ENCODE measurements around the gene RPS16. TPM values are rescaled to one million over a fixed set of nuclear protein-coding genes. Genes with fewer than 3 reads are reported as not detected.

The RPS16 gene
- total and polyA plus RNA-seq, 2 donors (not counting 1 experiment from before 2014, with no cell fraction given): 3,910 to 6,448 TPM

- Mint-ChIP-seq H3K4me3 (peak overlapping the region; percentile 94), H3K9me3 (ENCODE audit: insufficient read depth) (no peaks in the 10 kb centered on the region), H3K27ac (peak overlapping the region; percentile 99), H3K27me3 (no peaks in the 10 kb centered on the region), H3K4me1 (peaks cover 58% of the 10 kb centered on the region)
- Histone ChIP-seq H4K20me1 (ENCODE audit: control insufficient read depth, insufficient read depth, low read length, poor library complexity, severe bottlenecking) (peaks cover 28% of the 10 kb centered on the region), H3K27me3 (replicated peaks in 1 of 4; ENCODE audit: control extremely low read depth in 1 of 4, control insufficient read depth in 3 of 4, insufficient read depth in 4 of 4, low read length in 3 of 4) (no peaks in the 10 kb centered on the region), H3K27ac (ENCODE audit: low read length in 2 of 2) (peak overlapping the region; percentile 100), H2AFZ (ENCODE audit: insufficient read depth, low read depth, low read length, poor library complexity, severe bottlenecking) (no peak overlapping the region), H3K9ac (ENCODE audit: low read length) (peak overlapping the region; percentile 99), H3K9me3 (ENCODE audit: control extremely low read depth in 1 of 3, control insufficient read depth in 2 of 3, insufficient read depth in 1 of 3, low read length in 2 of 3) (peaks cover 0 to 2% (median 0%) of the 10 kb centered on the region in 3 donors), H3K4me2 (replicated peaks; ENCODE audit: low read depth, low read length, poor library complexity, severe bottlenecking) (peak overlapping the region; percentile 100), H3K4me1 (ENCODE audit: control insufficient read depth in 2 of 2, insufficient read depth in 2 of 2, low read length in 2 of 2) (peaks cover 39 to 59% of the 10 kb centered on the region in 2 donors), H3K36me3 (replicated peaks in 1 of 2; ENCODE audit: control extremely low read depth in 1 of 2, control insufficient read depth in 1 of 2, extremely low read depth in 1 of 2, insufficient read depth in 2 of 2, low read length in 1 of 2) (peaks cover 0 to 24% of the 10 kb centered on the region in 2 experiments), H3K4me3 (ENCODE audit: control extremely low read depth in 1 of 5, extremely low read depth in 1 of 5, insufficient read depth in 1 of 5, low read depth in 2 of 5, low read length in 4 of 5) (peak overlapping the region; percentile 87 to 99 (median 95)), H3K79me2 (ENCODE audit: control insufficient read depth, insufficient read depth, low read length) (peaks cover 53% of the 10 kb centered on the region)
- DNase-seq (peak; percentile 90), ATAC-seq (ENCODE audit: low read depth) (peak; percentile 3)
- TF ChIP-seq CTCF (IDR thresholded peaks at IDR 0.05) (no peak), EZH2 (IDR thresholded peaks at IDR 0.05; ENCODE audit: borderline replicate concordance, insufficient read depth, low read depth, low read length, poor library complexity, severe bottlenecking) (no peak)
- intact Hi-C loops (cut with micrococcal nuclease): loop anchor here (1.0 to 10.0 kb wide), 4 partner anchors 8 to 1368 kb away; partner anchors contain the start of genes EIF3K, MAP4K1, MIA and RAB4B
- under 1% methylated on average over 35 of the region's 52 CpGs for WGBS (ENCODE audit: insufficient coverage)
- POLR2A ChIA-PET: interaction anchor here (0.8 to 4.5 kb wide), 5 partner anchors 9 to 26 kb away, joined by 3 to 67 read pairs (median 11); partner anchors contain the start of genes MED29, PAF1 and RPS16
- CTCF ChIA-PET: interaction anchor here (2.9 kb wide), 2 partner anchors 10 to 18 kb away, joined by 12 to 42 read pairs; partner anchors contain the start of genes MED29 and PAF1
Observed at GRCh38 chr19:39409208-39410016, 26.3 kb downstream of the RPS16 start.
